Measurements from ENCODE around the gene URM1. TPM values are rescaled to one million over a fixed set of nuclear protein-coding genes. Genes with fewer than 3 reads are reported as not detected.

The URM1 gene
- total RNA-seq, 6 donors from 2014 or later, result 11.1 to 57.9 (median 28.7) TPM

DNA sequence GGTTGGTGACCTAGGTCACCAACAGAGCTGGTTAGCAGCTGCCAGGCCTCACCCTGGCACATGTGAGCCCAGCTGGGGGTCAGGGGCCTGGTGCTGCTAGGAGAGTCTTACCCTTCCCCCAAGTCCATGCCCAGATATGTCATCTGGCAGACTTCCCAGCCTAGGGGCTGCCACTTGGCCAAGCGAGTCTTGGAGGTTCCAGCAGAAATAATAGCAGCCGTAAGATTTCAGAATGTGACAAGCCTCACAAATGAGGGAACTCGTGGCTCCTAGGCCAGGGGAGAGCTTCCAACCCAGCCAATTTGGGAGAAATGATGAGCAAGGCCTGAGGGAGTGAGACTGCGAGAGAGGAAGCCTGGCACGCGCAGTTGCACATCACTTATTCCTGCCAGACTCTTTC lies 11.1 kb downstream of the URM1 start:
- Histone ChIP-seq H3K27me3 (no peaks in the 10 kb centered on the region), H3K9me3 (no peaks in the 10 kb centered on the region), H3K4me3 (no peak overlapping the region), H3K4me1 (peaks cover 0 to 4% (median 0%) of the 10 kb centered on the region in 4 donors), H3K36me3 (peaks cover 3 to 83% (median 43%) of the 10 kb centered on the region in 4 donors), H3K27ac (no peak overlapping the region)
- DNase-seq, result no peak
- WGBS, 2 donors, result 80 to 83% methylated on average over 6 of the region's 6 CpGs
- ATAC-seq (ENCODE audit: low FRiP score in 2 of 2), result no peak
- TF ChIP-seq CTCF (IDR thresholded peaks at IDR 0.05) (no peak), EP300 (IDR thresholded peaks at IDR 0.05) (no peak), POLR2AphosphoS5 (IDR thresholded peaks at IDR 0.05) (no peak), POLR2A (IDR thresholded peaks at IDR 0.05) (no peak)

GRCh38 chr9:128383007-128383753 lies 12.0 kb downstream of the URM1 start:
- Histone ChIP-seq H3K27me3 (no peaks in the 10 kb centered on the region), H3K36me3 (peaks cover 5 to 84% (median 47%) of the 10 kb centered on the region in 4 donors)
- no peak for DNase-seq

GRCh38 chr9:128383791-128384190 lies 12.6 kb downstream of the URM1 start:
- Histone ChIP-seq H3K4me1 (peaks cover 0 to 4% (median 0%) of the 10 kb centered on the region in 4 donors), H3K9me3 (no peaks in the 10 kb centered on the region), H3K27ac (no peak overlapping the region), H3K4me3 (no peak overlapping the region), H3K27me3 (no peaks in the 10 kb centered on the region), H3K36me3 (peaks cover 6 to 84% (median 51%) of the 10 kb centered on the region in 4 donors)
- DNase-seq (no peak), ATAC-seq (ENCODE audit: low FRiP score in 2 of 2) (no peak)
- TF ChIP-seq POLR2AphosphoS5 (IDR thresholded peaks at IDR 0.05) (no peak), EP300 (IDR thresholded peaks at IDR 0.05) (no peak), POLR2A (IDR thresholded peaks at IDR 0.05) (no peak), CTCF (IDR thresholded peaks at IDR 0.05) (no peak)
- 88 to 97% methylated on average over 6 to 7 of the region's 8 CpGs for WGBS, 2 donors

More at GRCh38 chr9:128383007-128383753, 12.0 kb downstream of the URM1 start:
- WGBS, 2 donors, result 79% methylated on average over 9 of the region's 9 CpGs
- TF ChIP-seq CTCF (IDR thresholded peaks at IDR 0.05), result no peak
- no peak for TF ChIP-seq POLR2AphosphoS5 (IDR thresholded peaks at IDR 0.05)
- no peak for TF ChIP-seq POLR2A (IDR thresholded peaks at IDR 0.05)
- no peak for TF ChIP-seq EP300 (IDR thresholded peaks at IDR 0.05)
- H3K27ac ChIP-seq, result no peak overlapping the region
- peaks cover 0 to 4% (median 0%) of the 10 kb centered on the region in 4 donors for H3K4me1 ChIP-seq
- H3K4me3 ChIP-seq, result no peak overlapping the region
- ATAC-seq (ENCODE audit: low FRiP score in 2 of 2), result no peak
- H3K9me3 ChIP-seq, result no peaks in the 10 kb centered on the region

DNA sequence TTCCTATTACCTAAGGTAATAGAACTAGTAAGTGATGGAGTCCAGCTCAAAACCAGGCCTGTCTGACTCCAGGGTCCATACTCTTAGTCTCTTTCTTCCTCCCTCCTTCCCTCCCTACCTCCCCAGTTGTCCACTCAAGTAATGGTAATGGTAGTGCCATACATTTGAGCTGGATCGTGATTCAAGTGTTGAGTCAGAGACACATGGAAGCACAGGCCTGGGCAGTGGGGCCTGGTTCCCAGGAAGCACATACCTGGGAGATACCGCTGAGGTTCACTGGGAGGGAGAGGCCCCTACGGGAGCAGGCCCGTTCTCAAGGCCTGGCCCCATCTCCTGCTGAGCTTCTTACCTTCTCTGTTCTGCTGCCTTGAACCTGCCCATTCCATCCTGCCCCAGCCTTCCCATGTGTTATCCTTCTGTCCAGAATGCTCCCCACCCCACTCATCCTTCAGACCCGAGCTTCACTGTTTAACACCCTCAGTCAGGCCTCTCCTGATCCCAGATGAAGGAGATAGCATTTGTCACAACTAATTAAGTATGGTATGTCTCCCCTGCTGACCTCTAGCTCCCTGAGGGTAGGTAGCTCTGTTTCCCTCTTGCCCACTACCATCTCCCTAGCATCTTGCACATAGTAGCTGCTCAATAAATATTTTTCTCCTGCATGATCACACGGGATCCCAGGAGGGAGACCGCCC lies 13.8 kb downstream of the URM1 start:
- no peak overlapping the region for H3K4me3 ChIP-seq
- peaks cover 3 to 84% (median 53%) of the 10 kb centered on the region in 4 donors for H3K36me3 ChIP-seq
- ATAC-seq (ENCODE audit: low FRiP score in 2 of 2) (no peak), DNase-seq (no peak)
- TF ChIP-seq POLR2A (IDR thresholded peaks at IDR 0.05), result no peak
- no peak for TF ChIP-seq EP300 (IDR thresholded peaks at IDR 0.05)
- TF ChIP-seq POLR2AphosphoS5 (IDR thresholded peaks at IDR 0.05), result no peak
- no peak for TF ChIP-seq CTCF (IDR thresholded peaks at IDR 0.05)
- WGBS, 2 donors, result 93 to 96% methylated on average over 7 of the region's 7 CpGs
- no peaks in the 10 kb centered on the region for H3K9me3 ChIP-seq
- no peak overlapping the region for H3K27ac ChIP-seq
- H3K4me1 ChIP-seq, result peaks cover 0 to 4% (median under 1%) of the 10 kb centered on the region in 4 donors
- no peaks in the 10 kb centered on the region for H3K27me3 ChIP-seq

Data from upper lobe of left lung (tissue), 6 donors.